ENCODE data around the gene RNASE4.

Gene RNASE4

GRCh38 chr14:20683891-20684661, at the start of gene RNASE4:
Gene RNASE4 (plus strand): TSS chr14:20684560. CDS start chr14:20699372, 14,812 bp downstream.
- 0 out of 2 replicates have a peak, but pooled peaks have one; percentile 55 for TF ChIP-seq ZBTB7A (IDR thresholded peaks at IDR 0.05; ENCODE audit: low read depth)
- peak; percentile 54 for TF ChIP-seq TCF12 (IDR thresholded peaks at IDR 0.05; ENCODE audit: low read depth)
- no peak for TF ChIP-seq YY1 (IDR thresholded peaks at IDR 0.05; ENCODE audit: low read depth)
- no peak for TF ChIP-seq FOXM1 (IDR thresholded peaks at IDR 0.05; ENCODE audit: borderline replicate concordance, low read depth)
- peak; percentile 49 for TF ChIP-seq MAX (IDR thresholded peaks at IDR 0.05)
- no peak for TF ChIP-seq CREB1 (IDR thresholded peaks at IDR 0.05; ENCODE audit: low read depth)
- TF ChIP-seq RAD21 (IDR thresholded peaks at IDR 0.05; ENCODE audit: low read depth) = no peak
- no peak; the same call in 1 of the 2 replicates for TF ChIP-seq NFIC (IDR thresholded peaks at IDR 0.05)
- TF ChIP-seq USF1 (IDR thresholded peaks at IDR 0.05) = no peak
- TF ChIP-seq EP300 (IDR thresholded peaks at IDR 0.05; ENCODE audit: borderline replicate concordance) = no peak
- TF ChIP-seq TEAD4 (IDR thresholded peaks at IDR 0.05) = peak; percentile 86
- no peak for TF ChIP-seq TAF1 (IDR thresholded peaks at IDR 0.05; ENCODE audit: low read depth)
- TF ChIP-seq CEBPB (IDR thresholded peaks at IDR 0.05) = no peak
- 0 out of 2 replicates have a peak, but pooled peaks have one; percentile 15 for TF ChIP-seq REST (IDR thresholded peaks at IDR 0.05; ENCODE audit: low read depth)
- TF ChIP-seq EGR1 (IDR thresholded peaks at IDR 0.05) = no peak

GRCh38 chr14:20641591-20641990, 42.8 kb upstream of the RNASE4 start, which contains the start of gene OR6S1:
Gene OR6S1 (minus strand): TSS chr14:20641691. CDS start chr14:20641691, 0 bp downstream.
- no peak for TF ChIP-seq CREB1 (IDR thresholded peaks at IDR 0.05; ENCODE audit: low read depth)
- no peak for TF ChIP-seq TCF12 (IDR thresholded peaks at IDR 0.05; ENCODE audit: low read depth)
- TF ChIP-seq TEAD4 (IDR thresholded peaks at IDR 0.05) = no peak
- TF ChIP-seq USF1 (IDR thresholded peaks at IDR 0.05) = no peak
- TF ChIP-seq MAX (IDR thresholded peaks at IDR 0.05) = no peak
- no peak for TF ChIP-seq ZBTB7A (IDR thresholded peaks at IDR 0.05; ENCODE audit: low read depth)
- no peak for TF ChIP-seq REST (IDR thresholded peaks at IDR 0.05; ENCODE audit: low read depth)
- TF ChIP-seq RAD21 (IDR thresholded peaks at IDR 0.05; ENCODE audit: low read depth) = no peak

GRCh38 chr14:20642182-20642581, 42.2 kb upstream of the RNASE4 start:
- TF ChIP-seq TAF1 (IDR thresholded peaks at IDR 0.05; ENCODE audit: low read depth) = no peak
- TF ChIP-seq FOXM1 (IDR thresholded peaks at IDR 0.05; ENCODE audit: borderline replicate concordance, low read depth) = no peak

GRCh38 chr14:20644520-20644919, 39.8 kb upstream of the RNASE4 start:
- no peak for TF ChIP-seq REST (IDR thresholded peaks at IDR 0.05; ENCODE audit: low read depth)
- no peak for TF ChIP-seq YY1 (IDR thresholded peaks at IDR 0.05; ENCODE audit: low read depth)
- no peak for TF ChIP-seq ZBTB7A (IDR thresholded peaks at IDR 0.05; ENCODE audit: low read depth)
- no peak for TF ChIP-seq TCF12 (IDR thresholded peaks at IDR 0.05; ENCODE audit: low read depth)
- no peak for TF ChIP-seq MAX (IDR thresholded peaks at IDR 0.05)
- TF ChIP-seq TAF1 (IDR thresholded peaks at IDR 0.05; ENCODE audit: low read depth) = no peak
- TF ChIP-seq CREB1 (IDR thresholded peaks at IDR 0.05; ENCODE audit: low read depth) = no peak
- no peak for TF ChIP-seq USF1 (IDR thresholded peaks at IDR 0.05)
- no peak for TF ChIP-seq FOXM1 (IDR thresholded peaks at IDR 0.05; ENCODE audit: borderline replicate concordance, low read depth)
- TF ChIP-seq NFIC (IDR thresholded peaks at IDR 0.05) = no peak
- TF ChIP-seq TEAD4 (IDR thresholded peaks at IDR 0.05) = no peak
- TF ChIP-seq EGR1 (IDR thresholded peaks at IDR 0.05) = no peak
- no peak for TF ChIP-seq RAD21 (IDR thresholded peaks at IDR 0.05; ENCODE audit: low read depth)
- TF ChIP-seq CEBPB (IDR thresholded peaks at IDR 0.05) = no peak

Data from Ishikawa (cell line).